K562 (cell line): Measurements from ENCODE around the gene NEURL1B. TPM values are rescaled to one million over a fixed set of nuclear protein-coding genes. Genes with fewer than 3 reads are reported as not detected.

Experiments
- ATAC-seq: fragments of 200-7000 bp; cut with Tn5 transposase; 3 replicates; pipeline ENCODE4 v1.9.1; 2020; ENCODE audit warnings: moderate library complexity
- BruUV-seq: library from RNA; stranded (reverse); fragments of 400-500 nt; replicated peaks from 2 replicates; lab custom pipeline; 2021; lab: Mats Ljungman, UMichigan
- CTCF ChIA-PET: fragments of 300-600 bp; formaldehyde crosslinking; extraction: SDS; loops from one replicate; lab custom pipeline; 2021; ENCODE audit warnings: low intra/inter-chr PET ratio; lab: Yijun Ruan, JAX
- POLR2A ChIA-PET: fragments of 300-600, 350-650 bp; sonication (Branson Sonifier 250); formaldehyde crosslinking; extraction: SDS; loops from one replicate; lab custom pipeline; 2021; ENCODE audit warnings: antibody characterized with exemption, inconsistent platforms; lab: Yijun Ruan, JAX
- DNase-seq, 4 experiments: peaks; one replicate each; pipeline versions ENCODE4 v3.0.0 to v3.0.0-alpha.2; 2011 to 2018; ENCODE audit warnings: low spot score in 3 of 4, mixed read lengths in 3 of 4; ENCODE audit errors: extremely low read depth in 1 of 4
- FAIRE-seq: peaks from 2 replicates; lab custom pipeline; 2011; peaks lifted over from hg19 to GRCh38; lab: Jason Lieb, UNC
- H2AFZ ChIP-seq: 2 replicates; pipeline ENCODE4 v1.6.0; 2011; ENCODE audit warnings: low read depth, low read length, control low read depth, inconsistent platforms
- H3K27ac ChIP-seq: fragments of 200-600 bp; 3 replicates; pipeline ENCODE4 v1.8.0; 2011; ENCODE audit warnings: low read depth, mild to moderate bottlenecking, control low read depth, inconsistent platforms, low read length, moderate library complexity, mixed read lengths; ENCODE audit errors: extremely low read depth
- H3K27me3 ChIP-seq, 2 experiments: fragments of 300-600 bp in 1 of 2; 2 replicates in 1 of 2; 3 replicates in 1 of 2; pipeline versions ENCODE4 v1.6.0 to v1.8.0; 2011; ENCODE audit warnings: inconsistent platforms in 2 of 2, low read length in 2 of 2, mild to moderate bottlenecking in 1 of 2, mixed read lengths in 1 of 2, moderate library complexity in 1 of 2; ENCODE audit not compliant: control insufficient read depth in 2 of 2, insufficient read depth in 2 of 2
- H3K36me3 ChIP-seq: fragments of 300-600 bp; 3 replicates; pipeline ENCODE4 v1.8.0; 2011; ENCODE audit warnings: mild to moderate bottlenecking, low read length, inconsistent platforms; ENCODE audit not compliant: control insufficient read depth, insufficient read depth
- H3K4me1 ChIP-seq, 2 experiments: fragments of 200-600 bp in 1 of 2; replicated peaks in 1 of 2; 2 replicates in 1 of 2; 3 replicates in 1 of 2; pipeline versions ENCODE4 v1.5.1 to v1.8.0; 2011; ENCODE audit warnings: inconsistent platforms in 2 of 2, low read length in 2 of 2, mild to moderate bottlenecking in 1 of 2, mixed read lengths in 1 of 2, moderate library complexity in 1 of 2; ENCODE audit not compliant: control insufficient read depth in 2 of 2, insufficient read depth in 2 of 2
- H3K4me2 ChIP-seq: 2 replicates; pipeline ENCODE4 v1.6.1; 2011; ENCODE audit warnings: low read length, control low read depth, inconsistent platforms, mixed read lengths; ENCODE audit not compliant: insufficient read depth
- H3K4me3 ChIP-seq: fragments of 200-600 bp; sonication (generic), shearing (Covaris generic); 2 replicates; pipeline ENCODE4 v1.5.1; 2016; ENCODE audit warnings: control low read depth, inconsistent platforms
- H3K79me2 ChIP-seq: fragments of 200-600 bp; 3 replicates; pipeline ENCODE4 v1.8.0; 2011; ENCODE audit warnings: low read length, inconsistent platforms; ENCODE audit not compliant: control insufficient read depth, insufficient read depth
- H3K9ac ChIP-seq, 2 experiments: 2 replicates each; pipeline versions ENCODE4 v1.6.0 to v1.6.1; 2011; ENCODE audit warnings: low read depth in 2 of 2, low read length in 2 of 2, control low read depth in 1 of 2, inconsistent platforms in 1 of 2, mild to moderate bottlenecking in 1 of 2, mixed read lengths in 1 of 2; ENCODE audit not compliant: insufficient read depth in 1 of 2
- H3K9me1 ChIP-seq: one replicate; pipeline ENCODE4 v1.6.0; 2011; ENCODE audit warnings: inconsistent platforms, mild to moderate bottlenecking, low read length, moderate library complexity; ENCODE audit not compliant: control insufficient read depth, insufficient read depth
- H3K9me3 ChIP-seq: replicated peaks from 2 replicates; pipeline ENCODE4 v1.5.1; 2011; ENCODE audit warnings: low read depth, low read length, inconsistent platforms; ENCODE audit not compliant: control insufficient read depth, insufficient read depth
- H4K20me1 ChIP-seq: replicated peaks from 2 replicates; pipeline ENCODE4 v1.6.1; 2011; ENCODE audit warnings: low read length, inconsistent platforms, mixed read lengths; ENCODE audit not compliant: control insufficient read depth, insufficient read depth
- COPS2 ChIP-seq: fragments of 450-650 bp; conservative IDR thresholded peaks from 2 replicates; pipeline ENCODE4 v1.6.1; 2016; ENCODE audit warnings: mild to moderate bottlenecking, moderate library complexity
- DNMT1 ChIP-seq: fragments of 450-650 bp; IDR thresholded peaks from 2 replicates; pipeline ENCODE4 v1.6.1; 2016; ENCODE audit warnings: antibody characterized with exemption, mild to moderate bottlenecking
- FOXA1 ChIP-seq: fragments of 450-650 bp; IDR thresholded peaks from 2 replicates; pipeline ENCODE4 v1.6.1; 2016; ENCODE audit warnings: mild to moderate bottlenecking, borderline replicate concordance
- KDM4B ChIP-seq, 2 experiments: fragments of 450-650 bp in 1 of 2; sonication (generic) in 1 of 2; IDR thresholded peaks; 2 replicates each; pipeline ENCODE4 v1.6.1; 2016 to 2017; ENCODE audit warnings: borderline replicate concordance in 2 of 2, antibody characterized with exemption in 1 of 2, low read depth in 1 of 2, mild to moderate bottlenecking in 1 of 2
- MAFG ChIP-seq: fragments of 450-650 bp; conservative IDR thresholded peaks from 2 replicates; pipeline ENCODE4 v1.6.1; 2016; ENCODE audit warnings: missing genetic modification characterization, missing compliant biosample characterization
- MECOM ChIP-seq: fragments of 250-450 bp; sonication (Bioruptor Pico); IDR thresholded peaks from 2 replicates; pipeline ENCODE4 v1.8.0; 2022; ENCODE audit warnings: inconsistent platforms
- MITF ChIP-seq: IDR thresholded peaks from 2 replicates; pipeline ENCODE4 v1.6.1; 2014; ENCODE audit warnings: antibody characterized with exemption
- PML ChIP-seq: IDR thresholded peaks from 2 replicates; pipeline ENCODE4 v1.6.1; 2012; ENCODE audit warnings: low read length, inconsistent platforms
- RBM14 ChIP-seq: fragments of 200-400 bp; formaldehyde crosslinking; IDR thresholded peaks from 2 replicates; pipeline ENCODE4 v1.6.1; 2018; ENCODE audit warnings: low read depth, mild to moderate bottlenecking, low read length, moderate library complexity, borderline replicate concordance; ENCODE audit not compliant: insufficient read depth
- RBM15 ChIP-seq: fragments of 200-400 bp; formaldehyde crosslinking; IDR thresholded peaks from 2 replicates; pipeline ENCODE4 v1.6.1; 2018; ENCODE audit warnings: mild to moderate bottlenecking, low read length, moderate library complexity; ENCODE audit not compliant: insufficient read depth
- SMAD4 ChIP-seq: fragments of 250-450 bp; sonication (Bioruptor Pico); conservative IDR thresholded peaks from 2 replicates; pipeline ENCODE4 v1.8.0; 2021; ENCODE audit warnings: inconsistent platforms, mild to moderate bottlenecking, moderate library complexity
- SNRNP70 ChIP-seq: fragments of 200-400 bp; formaldehyde crosslinking; optimal IDR thresholded peaks from 2 replicates; pipeline ENCODE3; 2017; ENCODE audit warnings: low read depth, low read length
- TEAD1 ChIP-seq, 2 experiments: fragments of 450-650 bp in 1 of 2; sonication (generic) in 1 of 2; formaldehyde crosslinking; IDR thresholded peaks; 2 replicates each; pipeline versions ENCODE4 v1.4.0 to v1.8.0; 2020 to 2022; ENCODE audit warnings: mild to moderate bottlenecking in 2 of 2, missing genetic modification reagents in 1 of 2
- ZFX ChIP-seq: sonication (generic); formaldehyde crosslinking; IDR thresholded peaks from 2 replicates; pipeline ENCODE4 v1.8.0; 2022; ENCODE audit warnings: mild to moderate bottlenecking, missing genetic modification reagents, moderate library complexity
- ZNF282 ChIP-seq: sonication (generic); formaldehyde crosslinking; IDR thresholded peaks from 2 replicates; pipeline ENCODE4 v1.8.1; 2023; ENCODE audit warnings: missing genetic modification reagents
- ZNF445 ChIP-seq: fragments of 250-450 bp; sonication (Bioruptor Pico); IDR thresholded peaks from 2 replicates; pipeline ENCODE4 v1.4.0; 2020; ENCODE audit warnings: low read depth, mild to moderate bottlenecking, moderate library complexity
- WGBS: fragments of 100-300 bp; shearing (Covaris generic); methylation state at CpG from one replicate; pipeline ENCODE4 v1.1.6; 2016; ENCODE audit warnings: low coverage, mixed read lengths; ENCODE audit not compliant: insufficient coverage; ENCODE audit errors: missing lambda C conversion rate; 5-methylcytosine and 5-hydroxymethylcytosine counted together
- in situ Hi-C: fragments of 300-500 bp; cut with MboI; formaldehyde crosslinking; loops from 4 replicates; pipeline ENCODE4 v1.15.0; 2018; ENCODE audit warnings: inconsistent platforms, mixed read lengths
- intact Hi-C: fragments of 100-400 bp; cut with micrococcal nuclease; formaldehyde crosslinking; loops from 2 replicates; pipeline ENCODE4 v1.14.2; 2022
- polyA plus RNA-seq, 8 experiments: library from polyadenylated mRNA; depleted of rRNA in 4 of 8; stranded (reverse) in 5 of 8; unstranded in 3 of 8; fragments of >200 nt; fragmentation: Nextera tagmentation in 2 of 8; fragmentation: Illumina TruSeq in 1 of 8; extraction: Ambion mirVana in 2 of 8; extraction: Trizol in 1 of 8; gene quantifications; 2 replicates each; pipeline versions ENCODE4 v1.2.1 to v1.2.3, GENCODE V29; 2011 to 2014; ENCODE audit warnings: inconsistent platforms in 1 of 8, missing spikeins in 1 of 8
- total RNA-seq, 7 experiments: library from RNA; depleted of rRNA in 6 of 7; stranded (reverse); fragments of >200 nt in 6 of 7; fragmentation: Illumina TruSeq in 2 of 7; extraction: Trizol in 2 of 7; gene quantifications; 2 replicates each; pipeline versions ENCODE4 v1.2.1 to v1.2.3, GENCODE V29; 2011 to 2021; ENCODE audit warnings: low replicate concordance in 1 of 7
- TF ChIP-seq, protein P1 (sequence below): sonication (generic); formaldehyde crosslinking; IDR thresholded peaks from 2 replicates; pipeline ENCODE4 v1.9.0; 2022; ENCODE audit warnings: mild to moderate bottlenecking, missing genetic modification reagents
- TF ChIP-seq, protein P2 (sequence below): IDR thresholded peaks from 2 replicates; pipeline ENCODE4 v1.6.1; 2016; ENCODE audit warnings: missing genetic modification characterization, missing compliant biosample characterization

The NEURL1B gene
- total and polyA plus RNA-seq, 9 of the 15 experiments (the other 6 are each of a cell fraction or from before 2014, with no cell fraction given) = 0.04 TPM; not detected in 8

DNA sequence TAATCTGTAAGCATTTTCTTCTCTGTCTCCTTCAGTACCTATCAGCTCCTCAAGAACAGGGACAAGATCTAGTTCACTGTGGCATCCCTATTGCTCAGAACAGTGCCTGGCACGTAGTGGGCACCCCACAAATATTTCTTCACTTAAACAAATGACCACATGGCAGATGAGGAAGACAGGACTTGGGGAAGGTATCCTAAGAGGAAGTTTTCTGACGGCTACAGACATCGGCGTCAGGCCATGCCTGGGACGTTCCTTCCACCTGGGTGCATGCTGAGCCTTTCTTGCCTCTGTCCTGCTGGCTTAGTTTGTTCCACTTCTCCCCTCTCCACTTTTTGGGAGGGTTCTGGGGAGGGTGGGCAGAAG lies 60.2 kb downstream of the NEURL1B start:
- Histone ChIP-seq H3K4me2 (no peak overlapping the region), H3K36me3 (no peaks in the 10 kb centered on the region), H4K20me1 (0 out of 2 replicates have a peak, but pooled peaks cover 10% of the 10 kb centered on the region), H3K79me2 (no peaks in the 10 kb centered on the region), H3K9ac (no peak overlapping the region), H2AFZ (no peak overlapping the region), H3K9me3 (no peaks in the 10 kb centered on the region), H3K4me3 (no peak overlapping the region), H3K4me1 (peaks cover 6 to 15% of the 10 kb centered on the region in 2 experiments; a peak in 4 of 5 replicates), H3K27ac (no peak overlapping the region), H3K27me3 (peaks cover 26 to 61% of the 10 kb centered on the region in 2 experiments), H3K9me1 (no peaks in the 10 kb centered on the region)
- CTCF ChIA-PET = no interaction called here
- intact Hi-C loops = no loop called here
- FAIRE-seq (no peak), ATAC-seq (no peak), DNase-seq (no peak)
- in situ Hi-C loops = loop anchor here (10.0 to 25.0 kb wide), 2 partner anchors 574 to 1611 kb away; no protein-coding TSS in a partner anchor
- no peak for TF ChIP-seq MAFG
- no peak for TF ChIP-seq COPS2
- no peak for TF ChIP-seq PML
- TF ChIP-seq DNMT1 = no peak
- no peak for TF ChIP-seq TEAD1 (CRISPR knock-in tag; IDR thresholded peaks at IDR 0.05)
- TF ChIP-seq, protein P1, sequence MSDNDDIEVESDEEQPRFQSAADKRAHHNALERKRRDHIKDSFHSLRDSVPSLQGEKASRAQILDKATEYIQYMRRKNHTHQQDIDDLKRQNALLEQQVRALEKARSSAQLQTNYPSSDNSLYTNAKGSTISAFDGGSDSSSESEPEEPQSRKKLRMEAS = no peak
- TF ChIP-seq ZNF445 (CRISPR knock-in tag) = no peak
- TF ChIP-seq KDM4B (IDR thresholded peaks at IDR 0.05; ENCODE audit: borderline replicate concordance in 2 of 2, low read depth in 1 of 2) = no peak
- TF ChIP-seq, protein P2, sequence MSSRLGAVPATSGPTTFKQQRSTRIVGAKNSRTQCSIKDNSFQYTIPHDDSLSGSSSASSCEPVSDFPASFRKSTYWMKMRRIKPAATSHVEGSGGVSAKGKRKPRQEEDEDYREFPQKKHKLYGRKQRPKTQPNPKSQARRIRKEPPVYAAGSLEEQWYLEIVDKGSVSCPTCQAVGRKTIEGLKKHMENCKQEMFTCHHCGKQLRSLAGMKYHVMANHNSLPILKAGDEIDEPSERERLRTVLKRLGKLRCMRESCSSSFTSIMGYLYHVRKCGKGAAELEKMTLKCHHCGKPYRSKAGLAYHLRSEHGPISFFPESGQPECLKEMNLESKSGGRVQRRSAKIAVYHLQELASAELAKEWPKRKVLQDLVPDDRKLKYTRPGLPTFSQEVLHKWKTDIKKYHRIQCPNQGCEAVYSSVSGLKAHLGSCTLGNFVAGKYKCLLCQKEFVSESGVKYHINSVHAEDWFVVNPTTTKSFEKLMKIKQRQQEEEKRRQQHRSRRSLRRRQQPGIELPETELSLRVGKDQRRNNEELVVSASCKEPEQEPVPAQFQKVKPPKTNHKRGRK = no peak
- TF ChIP-seq FOXA1 = no peak
- no peak for TF ChIP-seq SNRNP70
- no peak for TF ChIP-seq RBM14
- TF ChIP-seq ZFX (CRISPR knock-in tag) = no peak
- no peak for TF ChIP-seq RBM15
- no peak for TF ChIP-seq ZNF282 (CRISPR knock-in tag)
- no peak for TF ChIP-seq SMAD4 (CRISPR knock-in tag)
- TF ChIP-seq MECOM (CRISPR knock-in tag) = no peak
- TF ChIP-seq MITF = no peak
- WGBS = 0% methylated on average over 5 of the region's 5 CpGs
- POLR2A ChIA-PET = interaction anchor here (0.6 kb wide), 2 partner anchors 228 to 1604 kb away, joined by 3 to 5 read pairs; no protein-coding TSS in a partner anchor
- no TSS peak for BruUV-seq
